ENCODE results near the gene CPNE5.
A peak's percentile ranks its signal among the peaks of the same experiment; 100 is the strongest.
"Not testable (repeated sequence)": the region's sequence is repeated elsewhere in the genome, so short reads cannot be mapped to it uniquely, and the experiment has no call there.

CPNE5 gene

GRCh38 chr6:36738108-36738507 is 101.1 kb downstream of the CPNE5 start:
- DNase-seq, result no peak

- DNase-seq, result no peak
Measured at GRCh38 chr6:36737043-36737785, 102.0 kb downstream of the CPNE5 start.

GRCh38 chr6:36735110-36736071 is 103.9 kb downstream of the CPNE5 start:
- DNase-seq, result no peak

- DNase-seq, result no peak
Measured at GRCh38 chr6:36734486-36735060, 104.7 kb downstream of the CPNE5 start.

GRCh38 chr6:36733300-36733699 is 105.9 kb downstream of the CPNE5 start:
- DNase-seq, result no peak

GRCh38 chr6:36731622-36732310 is 107.5 kb downstream of the CPNE5 start:
- DNase-seq, result no peak

GRCh38 chr6:36730424-36731380 is 108.5 kb downstream of the CPNE5 start:
- no peak for DNase-seq

GRCh38 chr6:36729161-36729524 is 110.1 kb downstream of the CPNE5 start:
- DNase-seq, result no peak

GRCh38 chr6:36728289-36729160 is 110.7 kb downstream of the CPNE5 start:
- no peak for DNase-seq

- DNase-seq, result no peak
Measured at GRCh38 chr6:36727505-36728021, 111.7 kb downstream of the CPNE5 start.

- no peak for DNase-seq
Measured at GRCh38 chr6:36725581-36725980, 113.7 kb downstream of the CPNE5 start.

GRCh38 chr6:36724514-36725390 is 114.5 kb downstream of the CPNE5 start:
- peak; percentile 53 for DNase-seq

GRCh38 chr6:36723992-36724391 is 115.3 kb downstream of the CPNE5 start:
- DNase-seq, result not testable (repeated sequence)

GRCh38 chr6:36722879-36723278 is 116.4 kb downstream of the CPNE5 start:
- no peak for DNase-seq

- no peak for DNase-seq
Measured at GRCh38 chr6:36722365-36722764, 116.9 kb downstream of the CPNE5 start.

GRCh38 chr6:36721369-36722140 is 117.7 kb downstream of the CPNE5 start:
- no peak for DNase-seq

- DNase-seq, result no peak
Measured at GRCh38 chr6:36720251-36721141, 118.7 kb downstream of the CPNE5 start.

GRCh38 chr6:36719126-36719525 is 120.1 kb downstream of the CPNE5 start:
- DNase-seq, result no peak
